Tibial nerve (tissue), 4 donors: ENCODE data around the gene XRCC4.

Source experiments
- CTCF ChIP-seq, 5 experiments: fragments of 200-600 bp in 3 of 5; fragments of 450-650 bp in 2 of 5; sonication (generic) in 3 of 5; IDR thresholded peaks; one replicate each; pipeline ENCODE4 v1.5.1; 2016 to 2019; ENCODE audit warnings: antibody characterized with exemption in 5 of 5, mild to moderate bottlenecking in 3 of 5, moderate library complexity in 2 of 5
- EP300 ChIP-seq, 2 donors: sonication (generic); formaldehyde crosslinking; IDR thresholded peaks; one replicate each; pipeline ENCODE4 v1.6.1; 2017; ENCODE audit warnings: antibody characterized with exemption in 2 of 2, mild to moderate bottlenecking in 1 of 2
- POLR2A ChIP-seq, 2 donors: fragments of 450-650 bp; IDR thresholded peaks; one replicate each; pipeline ENCODE4 v1.6.1; 2017; ENCODE audit warnings: antibody characterized with exemption in 2 of 2, mild to moderate bottlenecking in 2 of 2, moderate library complexity in 2 of 2

GRCh38 chr5:83151821-83152220 lies 74.5 kb downstream of the XRCC4 start:
- TF ChIP-seq CTCF (IDR thresholded peaks at IDR 0.05) (no peak), POLR2A (IDR thresholded peaks at IDR 0.05) (no peak), EP300 (IDR thresholded peaks at IDR 0.05) (no peak)
